HG02938 (cell line): Measurements from ENCODE around the gene CARD8.
A peak's percentile ranks its signal among the peaks of the same experiment; 100 is the strongest.
"Not testable (repeated sequence)": the region's sequence is repeated elsewhere in the genome, so short reads cannot be mapped to it uniquely, and the experiment has no call there.

Source experiments
- ATAC-seq: cut with Tn5 transposase; IDR thresholded peaks from one replicate; pipeline ENCODE4 v1.9.1; 2021; ENCODE audit warnings: mild to moderate bottlenecking, moderate library complexity; ENCODE audit not compliant: unreplicated experiment

The CARD8 gene

GRCh38 chr19:48265326-48265725 is 9.6 kb upstream of the CARD8 start:
- ATAC-seq = not testable (repeated sequence)

- ATAC-seq = not testable (repeated sequence)
These were observed 4.6 kb upstream of the CARD8 start for GRCh38 chr19:48260359-48260714.

- ATAC-seq = not testable (repeated sequence)
These were observed 3.3 kb upstream of the CARD8 start for GRCh38 chr19:48258992-48259391.

GRCh38 chr19:48258350-48258749 is 2.6 kb upstream of the CARD8 start:
- ATAC-seq = no peak

GRCh38 chr19:48254529-48254970 is 1.2 kb downstream of the CARD8 start:
- ATAC-seq = no peak

- no peak for ATAC-seq
These were observed 1.7 kb downstream of the CARD8 start for GRCh38 chr19:48253999-48254398.

GRCh38 chr19:48252609-48253008 is 3.1 kb downstream of the CARD8 start:
- ATAC-seq = no peak

- ATAC-seq = no peak
These were observed 5.3 kb downstream of the CARD8 start for GRCh38 chr19:48250290-48251025.

- peak; percentile 71 for ATAC-seq
These were observed 6.2 kb downstream of the CARD8 start for GRCh38 chr19:48249502-48250014.

- no peak for ATAC-seq
These were observed 7.5 kb downstream of the CARD8 start for GRCh38 chr19:48248081-48248833.

GRCh38 chr19:48247212-48247611 is 8.5 kb downstream of the CARD8 start:
- ATAC-seq = no peak

- ATAC-seq = no peak
These were observed 9.6 kb downstream of the CARD8 start for GRCh38 chr19:48246101-48246500.

GRCh38 chr19:48244281-48244680 is 11.4 kb downstream of the CARD8 start:
- no peak for ATAC-seq

GRCh38 chr19:48241771-48242170 is 13.9 kb downstream of the CARD8 start:
- not testable (repeated sequence) for ATAC-seq

GRCh38 chr19:48239582-48240141 is 16.1 kb downstream of the CARD8 start:
- ATAC-seq = no peak

GRCh38 chr19:48239120-48239519 is 16.6 kb downstream of the CARD8 start:
- ATAC-seq = no peak

GRCh38 chr19:48237057-48237456 is 18.7 kb downstream of the CARD8 start:
- no peak for ATAC-seq

- ATAC-seq = no peak
These were observed 25.1 kb downstream of the CARD8 start for GRCh38 chr19:48230555-48231129.

GRCh38 chr19:48221628-48222027 is 34.1 kb downstream of the CARD8 start:
- ATAC-seq = no peak

GRCh38 chr19:48220784-48221183 is 34.9 kb downstream of the CARD8 start:
- ATAC-seq = not testable (repeated sequence)

GRCh38 chr19:48218997-48219396 is 36.7 kb downstream of the CARD8 start:
- ATAC-seq = no peak
